HG02623 (cell line): Measurements from ENCODE around the gene TIMP1.

Source experiments
- ATAC-seq: cut with Tn5 transposase; IDR thresholded peaks from one replicate; pipeline ENCODE4 v1.9.1; 2021; ENCODE audit warnings: moderate library complexity; ENCODE audit not compliant: unreplicated experiment

Gene TIMP1

DNA sequence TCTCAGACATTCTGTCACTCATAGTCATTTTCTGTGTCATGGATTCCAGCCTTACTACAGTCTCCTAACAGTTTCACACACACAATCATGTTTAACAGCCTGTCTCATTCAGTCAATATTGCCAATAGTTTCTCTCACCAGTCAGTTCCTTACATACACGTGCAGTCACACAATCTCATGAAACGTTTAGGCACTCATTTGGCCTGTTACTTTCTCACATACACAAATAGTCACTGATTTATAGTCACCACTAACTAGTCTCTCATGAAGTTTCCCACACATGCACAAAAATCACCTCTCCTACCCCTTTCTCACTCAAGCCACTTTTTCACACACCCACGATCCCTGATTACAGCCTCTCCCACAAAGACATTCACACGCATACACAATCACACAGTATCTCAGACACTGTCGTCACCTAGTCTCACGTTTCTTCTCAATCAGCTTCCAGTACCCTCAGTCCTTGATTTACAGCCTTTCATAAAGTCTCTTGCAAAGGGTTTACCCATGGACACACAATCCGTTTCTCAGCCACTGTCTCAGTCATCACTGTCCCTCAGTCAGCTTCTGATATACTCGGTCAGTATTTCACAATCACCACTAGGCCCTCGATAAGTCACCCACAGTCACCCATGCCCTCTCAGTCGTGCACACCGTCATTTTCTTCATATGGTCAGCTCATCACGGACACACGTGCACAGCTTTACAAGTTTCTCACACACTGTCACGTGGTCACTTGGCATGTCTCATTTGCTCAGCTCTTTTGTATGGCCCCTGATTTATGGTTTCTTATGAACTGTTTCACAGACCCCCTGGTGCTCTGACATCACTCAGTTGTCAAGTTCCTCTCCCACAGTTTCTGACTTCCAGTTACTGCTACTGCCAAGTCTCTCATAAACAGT, 51.7 kb downstream of the TIMP1 start:
- ATAC-seq: no peak

DNA sequence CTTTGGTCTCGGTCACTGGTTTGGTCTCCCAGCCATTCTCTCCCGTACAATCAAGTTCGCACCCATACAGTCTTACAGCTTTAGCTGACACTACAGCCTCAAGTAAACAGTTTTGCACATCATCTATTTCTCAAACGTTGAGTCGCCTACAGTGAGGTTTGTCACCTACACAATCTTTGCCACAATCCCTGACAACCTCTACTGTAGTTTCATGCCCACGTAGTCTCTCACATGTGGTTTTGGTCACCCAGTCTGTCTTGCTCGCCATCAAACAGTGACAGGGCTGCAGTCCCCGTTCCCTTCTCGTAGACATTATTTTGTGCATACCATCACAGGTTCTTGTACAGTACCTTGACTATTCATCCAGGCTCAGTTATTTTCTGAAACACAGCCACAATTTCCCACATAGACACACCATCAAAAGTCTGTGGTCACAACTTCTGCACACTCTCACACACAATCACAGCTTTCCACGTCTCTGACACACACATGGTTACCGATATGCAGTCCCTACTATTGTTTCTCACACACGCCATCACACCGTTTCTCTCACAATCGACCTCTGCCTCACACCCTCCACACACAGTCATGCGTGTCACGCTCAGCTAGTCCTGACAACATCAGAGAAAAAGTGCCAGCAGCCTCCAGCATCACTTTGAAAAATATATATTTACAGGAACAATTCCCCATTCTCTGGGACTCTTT, 52.8 kb downstream of the TIMP1 start:
- ATAC-seq: no peak
